IgD-negative memory B cell (primary cell): Measurements from ENCODE around the gene LITAF. TPM values are rescaled to one million over a fixed set of nuclear protein-coding genes. Genes with fewer than 3 reads are reported as not detected.

Experiments
- H3K27ac Mint-ChIP-seq, 3 donors: one replicate each; pipeline ENCODE4 v1.8.0; 2020 to 2022; ENCODE audit warnings: mild to moderate bottlenecking in 3 of 3, mixed read lengths in 3 of 3, moderate library complexity in 1 of 3
- H3K27me3 Mint-ChIP-seq: one replicate; pipeline ENCODE4 v1.8.0; 2021; ENCODE audit warnings: mixed read lengths
- H3K36me3 Mint-ChIP-seq: one replicate; pipeline ENCODE4 v1.8.0; 2020; ENCODE audit warnings: mild to moderate bottlenecking, mixed read lengths
- H3K4me1 Mint-ChIP-seq, 3 donors: one replicate each; pipeline ENCODE4 v1.8.0; 2020 to 2022; ENCODE audit warnings: mixed read lengths in 3 of 3, mild to moderate bottlenecking in 1 of 3
- H3K4me3 Mint-ChIP-seq, 4 donors: one replicate each; pipeline ENCODE4 v1.8.0; 2020 to 2022; ENCODE audit warnings: mild to moderate bottlenecking in 4 of 4, mixed read lengths in 4 of 4, moderate library complexity in 3 of 4
- H3K9me3 Mint-ChIP-seq, 3 donors: one replicate each; pipeline ENCODE4 v1.8.0; 2020 to 2021; ENCODE audit warnings: mixed read lengths in 3 of 3, mild to moderate bottlenecking in 1 of 3
- polyA plus RNA-seq: library from polyadenylated mRNA; unstranded; fragments of 300-500 nt; fragmentation: Illumina TruSeq; gene quantifications from one replicate; pipeline ENCODE4 v1.2.3, GENCODE V29; 2021

LITAF gene
- polyA plus RNA-seq, 1 donor from 2014 or later, result 318 TPM

DNA sequence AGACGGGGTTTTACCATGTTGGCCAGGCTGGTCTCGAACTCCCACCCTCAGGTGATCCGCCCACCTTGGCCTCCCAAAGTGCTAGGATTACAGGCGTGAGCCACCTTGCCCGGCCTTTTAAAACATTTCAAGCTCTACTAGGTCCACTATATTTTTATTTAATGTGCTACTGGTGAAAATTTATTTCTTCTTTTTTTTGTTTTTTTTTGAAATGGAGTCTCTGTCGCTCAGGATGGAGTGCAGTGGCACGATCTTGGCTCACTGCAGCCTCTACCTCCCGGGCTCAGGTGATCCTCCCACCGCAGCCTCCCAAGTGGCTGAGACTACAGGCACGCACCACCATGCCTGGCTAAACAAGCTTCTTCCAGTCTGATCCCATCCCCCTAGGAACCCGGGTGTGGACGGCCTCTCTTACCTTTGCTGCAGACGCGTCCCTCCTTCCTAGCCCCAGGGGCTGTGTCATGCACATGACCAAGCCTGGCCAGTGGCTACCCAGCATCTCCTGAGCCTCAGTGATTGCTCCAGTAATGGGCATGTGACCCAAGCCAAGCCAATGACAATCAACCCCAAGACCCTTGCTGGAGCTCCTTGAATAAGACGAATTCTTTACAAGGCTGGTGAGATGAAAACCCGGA is 40.1 kb upstream of the LITAF start:
- no peaks in the 10 kb centered on the region for H3K36me3 Mint-ChIP-seq
- H3K9me3 Mint-ChIP-seq, result no peaks in the 10 kb centered on the region
- peak overlapping the region in 1 of 3 donors; percentile 89 for H3K27ac Mint-ChIP-seq
- no peaks in the 10 kb centered on the region for H3K27me3 Mint-ChIP-seq
- peaks cover 32 to 36% (median 36%) of the 10 kb centered on the region in 3 donors for H3K4me1 Mint-ChIP-seq
- H3K4me3 Mint-ChIP-seq, result peak overlapping the region in 1 of 4 donors; percentile 63

GRCh38 chr16:11625769-11626168 is 39.0 kb upstream of the LITAF start:
- H3K4me1 Mint-ChIP-seq, result peaks cover 36 to 41% (median 41%) of the 10 kb centered on the region in 3 donors
- H3K27ac Mint-ChIP-seq, result no peak overlapping the region
- peak overlapping the region in 1 of 4 donors; percentile 14 for H3K4me3 Mint-ChIP-seq
- no peaks in the 10 kb centered on the region for H3K27me3 Mint-ChIP-seq
- no peaks in the 10 kb centered on the region for H3K36me3 Mint-ChIP-seq
- H3K9me3 Mint-ChIP-seq, result no peaks in the 10 kb centered on the region

- peaks cover 0 to 3% (median 2%) of the 10 kb centered on the region in 3 donors for H3K9me3 Mint-ChIP-seq
- peak overlapping the region in 3 of 4 donors; percentile 63 to 77 (median 66) for H3K4me3 Mint-ChIP-seq
- H3K36me3 Mint-ChIP-seq, result no peaks in the 10 kb centered on the region
- peak overlapping the region; percentile 59 to 87 (median 71) for H3K27ac Mint-ChIP-seq
- H3K27me3 Mint-ChIP-seq, result no peaks in the 10 kb centered on the region
- H3K4me1 Mint-ChIP-seq, result peaks cover 38 to 48% (median 47%) of the 10 kb centered on the region in 3 donors
These were observed 38.2 kb upstream of the LITAF start for GRCh38 chr16:11624636-11625607.

GRCh38 chr16:11624205-11624604 is 37.5 kb upstream of the LITAF start:
- Mint-ChIP-seq H3K9me3 (peaks cover 0 to 3% (median 2%) of the 10 kb centered on the region in 3 donors), H3K4me1 (peaks cover 32 to 50% (median 45%) of the 10 kb centered on the region in 3 donors), H3K27me3 (no peaks in the 10 kb centered on the region), H3K36me3 (no peaks in the 10 kb centered on the region), H3K27ac (peak overlapping the region; percentile 59 to 87 (median 71)), H3K4me3 (peak overlapping the region in 3 of 4 donors; percentile 63 to 77 (median 66))

DNA sequence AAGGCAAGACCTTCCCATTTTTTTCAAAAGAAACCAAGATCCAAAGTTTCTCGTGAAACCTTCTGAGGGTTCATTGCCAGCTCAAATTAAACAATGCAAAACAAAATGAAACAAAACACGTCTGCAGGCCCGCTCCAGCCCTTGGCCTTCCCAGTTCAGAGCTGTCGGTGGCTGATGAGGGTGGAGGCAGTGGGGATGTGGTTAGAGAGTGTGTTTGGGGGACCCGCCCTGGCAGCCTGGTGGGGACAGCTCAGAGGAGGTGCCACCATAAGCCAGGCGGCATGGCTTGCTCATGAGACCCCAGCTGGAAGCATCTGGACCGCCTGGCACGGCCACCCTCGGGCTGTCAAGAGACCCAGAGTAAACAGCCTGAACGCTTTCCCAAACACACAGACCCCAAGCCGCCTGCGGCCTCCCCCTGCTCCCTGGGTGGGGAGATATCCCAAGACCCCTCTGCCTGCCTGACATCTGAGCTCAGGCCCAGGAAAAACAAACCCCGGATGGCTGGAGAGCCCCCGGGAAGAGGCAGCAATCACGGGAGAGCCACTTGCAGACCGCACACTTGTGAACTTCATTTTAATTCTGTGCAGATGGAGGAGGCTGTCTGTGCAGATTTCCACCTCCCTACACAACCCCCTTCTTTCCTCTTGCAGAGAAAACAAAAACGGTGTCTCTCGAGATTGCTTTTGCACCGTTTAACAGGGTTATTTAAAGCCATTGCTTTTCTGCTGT is 35.4 kb upstream of the LITAF start:
- Mint-ChIP-seq H3K27me3 (no peaks in the 10 kb centered on the region), H3K9me3 (peaks cover 0 to 3% (median 2%) of the 10 kb centered on the region in 3 donors), H3K4me1 (peaks cover 33 to 45% (median 41%) of the 10 kb centered on the region in 3 donors), H3K36me3 (no peaks in the 10 kb centered on the region), H3K27ac (peak overlapping the region; percentile 76 to 87 (median 86)), H3K4me3 (peak overlapping the region; percentile 67 to 91 (median 81))

DNA sequence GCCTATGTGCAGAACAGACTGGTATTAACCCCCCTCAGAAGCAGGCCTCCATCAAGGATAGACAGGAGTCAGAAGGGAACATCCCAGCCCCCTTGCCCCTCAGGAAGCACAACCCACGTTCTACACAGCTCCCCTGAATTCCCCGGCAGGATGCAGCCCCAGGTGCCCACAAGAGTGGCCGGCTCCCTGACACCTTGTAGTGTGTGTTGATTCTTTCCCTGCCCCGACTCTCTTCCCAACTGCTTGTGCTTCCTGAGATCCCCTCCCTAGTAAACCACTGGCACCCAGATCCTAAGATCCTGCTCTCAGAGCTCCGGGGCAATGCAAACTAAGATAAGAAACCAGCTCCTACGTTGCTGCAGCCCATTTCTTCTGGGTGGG is 34.8 kb upstream of the LITAF start:
- H3K36me3 Mint-ChIP-seq, result no peaks in the 10 kb centered on the region
- H3K4me1 Mint-ChIP-seq, result peaks cover 33 to 43% (median 41%) of the 10 kb centered on the region in 3 donors
- peaks cover 0 to 3% (median 2%) of the 10 kb centered on the region in 3 donors for H3K9me3 Mint-ChIP-seq
- H3K27ac Mint-ChIP-seq, result peak overlapping the region; percentile 76 to 87 (median 86)
- H3K4me3 Mint-ChIP-seq, result peak overlapping the region; percentile 67 to 91 (median 81)
- H3K27me3 Mint-ChIP-seq, result no peaks in the 10 kb centered on the region

DNA sequence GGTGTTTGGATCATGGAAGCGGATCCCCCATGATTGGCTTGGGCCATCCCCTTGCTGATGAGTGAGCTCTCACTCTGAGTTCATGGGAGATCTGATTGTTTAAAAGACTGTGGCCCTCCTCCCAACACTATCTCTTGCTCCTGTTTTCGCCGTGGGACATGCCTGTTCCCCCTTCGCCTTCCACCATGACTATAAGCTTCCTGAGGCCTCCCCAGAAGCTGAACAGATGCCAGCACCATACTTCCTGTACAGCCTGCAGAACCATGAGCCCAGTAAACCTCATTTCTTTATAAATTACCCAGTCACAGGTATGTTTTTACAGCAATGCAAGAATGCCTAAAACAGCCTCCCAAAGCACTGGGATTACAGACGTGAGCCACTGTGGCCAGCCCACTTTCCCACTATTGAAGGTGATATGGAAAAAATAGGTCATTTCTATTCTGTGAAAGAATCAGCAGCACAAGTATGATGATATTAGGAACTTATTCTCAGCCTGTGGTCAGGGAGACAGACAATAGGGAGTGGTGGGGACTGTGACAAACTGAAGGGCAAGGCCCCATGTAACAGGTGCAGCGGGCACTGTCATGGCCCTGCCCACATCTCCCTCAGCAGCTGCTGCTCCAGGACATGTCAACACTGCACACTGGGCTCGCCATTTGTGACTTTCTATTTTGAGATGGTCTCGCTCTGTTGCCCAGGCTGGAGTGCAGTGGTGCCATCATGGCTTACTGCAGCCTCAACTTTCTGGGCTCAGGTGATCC is 33.7 kb upstream of the LITAF start:
- H3K27me3 Mint-ChIP-seq, result no peaks in the 10 kb centered on the region
- peak overlapping the region; percentile 89 to 95 (median 93) for H3K27ac Mint-ChIP-seq
- peak overlapping the region; percentile 16 to 91 (median 56) for H3K4me3 Mint-ChIP-seq
- H3K9me3 Mint-ChIP-seq, result peaks cover 0 to 3% (median 2%) of the 10 kb centered on the region in 3 donors
- H3K36me3 Mint-ChIP-seq, result no peaks in the 10 kb centered on the region
- H3K4me1 Mint-ChIP-seq, result peaks cover 33 to 43% (median 41%) of the 10 kb centered on the region in 3 donors

DNA sequence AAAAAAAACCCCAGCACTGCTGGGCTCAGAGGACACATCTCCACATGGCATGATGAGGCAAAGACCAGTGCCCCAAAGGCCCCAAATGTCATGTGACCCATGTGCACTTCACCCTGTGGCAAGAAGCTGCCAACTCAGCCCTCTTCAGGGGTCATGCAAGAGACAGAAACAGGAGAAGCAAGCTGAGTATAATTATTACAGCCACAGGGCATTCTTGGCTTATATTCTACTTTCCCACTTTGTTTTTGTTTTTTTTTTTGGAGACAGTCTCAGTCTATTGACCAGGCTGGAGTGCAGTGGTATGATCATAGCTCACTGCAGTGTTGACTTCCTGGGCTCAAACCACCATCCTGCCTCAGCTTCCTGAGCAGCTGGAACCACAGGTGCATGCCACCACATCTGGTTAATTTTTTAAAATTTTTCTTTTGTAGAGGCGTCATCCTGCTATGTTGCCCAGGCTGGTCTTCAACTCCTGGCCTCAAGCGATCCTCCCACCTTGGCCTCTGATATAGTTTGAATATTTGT is 32.7 kb upstream of the LITAF start:
- Mint-ChIP-seq H3K9me3 (peaks cover 0 to 3% (median 2%) of the 10 kb centered on the region in 3 donors), H3K27ac (peak overlapping the region; percentile 93 to 95 (median 93)), H3K27me3 (no peaks in the 10 kb centered on the region), H3K4me3 (peak overlapping the region in 3 of 4 donors; percentile 64 to 85 (median 81)), H3K36me3 (no peaks in the 10 kb centered on the region), H3K4me1 (peaks cover 31 to 38% (median 34%) of the 10 kb centered on the region in 3 donors)

DNA sequence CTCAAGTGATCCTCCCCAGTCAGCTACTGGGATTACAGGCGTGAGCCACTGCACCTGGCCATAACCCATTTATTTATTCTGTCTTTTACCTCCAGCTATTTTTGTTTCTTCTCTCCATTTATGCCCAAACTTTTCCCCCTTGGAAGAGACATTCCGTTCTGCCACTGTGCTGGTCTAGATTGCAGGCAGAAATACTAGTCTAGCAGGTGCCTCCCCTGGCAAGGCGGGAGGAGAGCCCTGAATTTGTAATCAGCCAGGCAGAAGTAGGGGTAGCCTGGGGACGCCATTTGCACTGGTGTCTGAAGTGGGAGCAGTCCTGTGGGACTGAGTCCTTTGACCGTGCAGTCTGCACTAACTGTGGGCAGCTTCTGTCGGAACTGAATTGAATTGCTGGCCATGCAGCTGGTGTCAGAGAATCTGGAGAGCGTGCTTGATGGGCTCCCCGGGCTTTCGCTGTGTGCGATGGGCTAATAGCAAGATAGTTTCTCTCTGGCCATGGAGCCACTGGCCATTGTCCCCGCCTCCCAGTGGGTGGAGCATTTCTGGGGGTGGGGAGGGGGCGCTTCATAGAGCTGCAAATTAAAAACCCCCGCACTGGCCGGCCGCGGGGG is 31.5 kb upstream of the LITAF start:
- Mint-ChIP-seq H3K27ac (peak overlapping the region in 1 of 3 donors; percentile 93), H3K9me3 (peaks cover 0 to 3% (median 2%) of the 10 kb centered on the region in 3 donors), H3K4me3 (peak overlapping the region in 1 of 4 donors; percentile 60), H3K4me1 (peaks cover 35 to 43% (median 38%) of the 10 kb centered on the region in 3 donors), H3K27me3 (no peaks in the 10 kb centered on the region), H3K36me3 (no peaks in the 10 kb centered on the region)

DNA sequence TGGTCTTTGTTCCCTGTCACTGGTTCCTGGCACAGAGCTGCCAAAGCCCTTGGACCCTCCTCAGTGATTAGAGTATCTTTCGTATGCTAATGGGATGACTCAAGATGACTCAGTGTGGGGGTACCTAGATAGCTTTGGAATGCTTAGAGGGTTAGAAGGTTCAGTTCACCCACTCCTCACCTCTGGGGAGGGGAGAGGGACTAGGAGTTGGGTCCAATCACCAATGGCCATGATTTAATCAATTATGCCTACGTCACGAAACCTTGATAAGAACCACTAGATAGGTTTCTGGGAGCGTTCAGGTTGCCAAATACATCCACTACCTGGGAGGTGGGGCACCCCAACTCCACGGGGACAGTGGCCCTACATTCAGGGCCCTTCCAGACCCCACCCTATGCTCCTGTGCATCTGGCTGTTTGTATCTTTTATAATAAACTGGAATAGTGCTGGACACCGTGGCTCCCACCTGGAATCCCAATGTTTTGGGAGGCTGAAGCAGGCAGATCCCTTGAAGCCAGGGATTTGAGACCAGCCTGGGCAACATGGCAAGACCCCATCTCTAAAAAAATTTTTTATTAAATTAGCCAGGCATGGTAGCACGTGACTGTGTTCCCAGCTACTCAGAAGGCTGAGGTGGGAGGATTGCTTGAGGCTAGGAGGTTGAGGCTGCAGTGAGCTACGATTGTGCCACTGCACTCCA is 29.2 kb upstream of the LITAF start:
- Mint-ChIP-seq H3K36me3 (no peaks in the 10 kb centered on the region), H3K27ac (peak overlapping the region in 1 of 3 donors; percentile 43), H3K4me1 (peaks cover 23 to 39% (median 35%) of the 10 kb centered on the region in 3 donors), H3K9me3 (peaks cover 0 to 3% (median 2%) of the 10 kb centered on the region in 3 donors), H3K4me3 (peak overlapping the region in 1 of 4 donors; percentile 3), H3K27me3 (no peaks in the 10 kb centered on the region)

GRCh38 chr16:11614587-11615175 is 28.0 kb upstream of the LITAF start:
- peak overlapping the region in 1 of 3 donors; percentile 99 for H3K27ac Mint-ChIP-seq
- H3K4me1 Mint-ChIP-seq, result peaks cover 17 to 33% (median 30%) of the 10 kb centered on the region in 3 donors
- H3K4me3 Mint-ChIP-seq, result peak overlapping the region in 1 of 4 donors; percentile 17
- no peaks in the 10 kb centered on the region for H3K27me3 Mint-ChIP-seq
- H3K9me3 Mint-ChIP-seq, result no peaks in the 10 kb centered on the region
- no peaks in the 10 kb centered on the region for H3K36me3 Mint-ChIP-seq
